Natural killer cell treated with Interleukin-12 subunit alpha and Interleukin-12 subunit beta and Interleukin-15 and Interleukin-18, amount 100 ng/mL, for 72 hours (primary cell): ENCODE results near the gene TTF1. TPM values are rescaled to one million over a fixed set of nuclear protein-coding genes. Genes with fewer than 3 reads are reported as not detected.
"Not testable (repeated sequence)": the region's sequence is repeated elsewhere in the genome, so short reads cannot be mapped to it uniquely, and the experiment has no call there.

Source experiments
- ATAC-seq, 2 donors: fragments of 150-1000 bp; cut with Tn5 transposase in 1 of 2; sonication (Bioruptor Pico), chemical (Tn5 transposase) in 1 of 2; 2 replicates each; pipeline ENCODE4 v1.10.0; 2021
- DNase-seq: peaks from one replicate; pipeline ENCODE4 v3.0.0; 2022; ENCODE audit warnings: low spot score
- H3K27ac Mint-ChIP-seq, 2 donors: 1 replicate in 1 of 2; 2 replicates in 1 of 2; pipeline ENCODE4 v1.8.0; 2022; ENCODE audit warnings: mixed read lengths in 2 of 2, mild to moderate bottlenecking in 1 of 2, moderate library complexity in 1 of 2
- H3K27me3 Mint-ChIP-seq, 2 donors: 1 replicate in 1 of 2; 2 replicates in 1 of 2; pipeline ENCODE4 v1.8.0; 2022; ENCODE audit warnings: mixed read lengths in 2 of 2
- H3K36me3 Mint-ChIP-seq: one replicate; pipeline ENCODE4 v1.8.0; 2022; ENCODE audit warnings: mixed read lengths
- H3K4me1 Mint-ChIP-seq, 2 donors: 1 replicate in 1 of 2; 2 replicates in 1 of 2; pipeline ENCODE4 v1.8.0; 2022; ENCODE audit warnings: low read depth in 2 of 2, mixed read lengths in 2 of 2, mild to moderate bottlenecking in 1 of 2
- H3K4me3 Mint-ChIP-seq: one replicate; pipeline ENCODE4 v1.8.0; 2022; ENCODE audit warnings: mixed read lengths
- H3K9me3 Mint-ChIP-seq: 2 replicates; pipeline ENCODE4 v1.8.0; 2022; ENCODE audit warnings: mixed read lengths
- total RNA-seq, 2 donors: library from RNA; stranded (reverse); gene quantifications; one replicate each; pipeline ENCODE4 v1.2.3, GENCODE V29; 2022

The TTF1 gene
- total RNA-seq, 2 donors from 2014 or later: 17.1 to 29.2 TPM

DNA sequence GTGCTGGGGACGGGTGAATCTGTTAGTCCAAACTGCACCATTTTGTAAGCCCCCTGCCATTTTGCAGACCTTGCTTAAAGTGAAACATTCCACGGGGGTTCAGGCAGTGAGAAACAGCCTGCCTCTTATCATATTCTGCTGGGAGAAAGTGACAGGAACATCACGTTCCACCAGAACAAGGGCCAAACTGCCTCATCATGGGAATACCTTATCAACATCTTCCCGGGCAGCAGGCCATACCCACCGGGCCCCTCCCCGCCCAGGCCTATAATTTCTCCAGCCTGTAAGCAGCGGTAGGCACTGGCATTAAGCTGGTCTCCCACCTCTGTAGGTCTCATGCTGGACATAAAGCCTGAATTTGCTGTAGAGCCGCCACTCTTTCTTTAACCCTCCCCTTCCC is 1.9 kb upstream of the TTF1 start:
- H3K9me3 Mint-ChIP-seq: no peaks in the 10 kb centered on the region
- no peaks in the 10 kb centered on the region for H3K36me3 Mint-ChIP-seq
- H3K4me1 Mint-ChIP-seq: peaks cover 34 to 36% of the 10 kb centered on the region in 2 donors
- no peak overlapping the region for H3K4me3 Mint-ChIP-seq
- H3K27ac Mint-ChIP-seq: no peak overlapping the region
- DNase-seq (no peak), ATAC-seq (no peak)
- peaks cover 3 to 14% of the 10 kb centered on the region in 2 donors for H3K27me3 Mint-ChIP-seq

DNA sequence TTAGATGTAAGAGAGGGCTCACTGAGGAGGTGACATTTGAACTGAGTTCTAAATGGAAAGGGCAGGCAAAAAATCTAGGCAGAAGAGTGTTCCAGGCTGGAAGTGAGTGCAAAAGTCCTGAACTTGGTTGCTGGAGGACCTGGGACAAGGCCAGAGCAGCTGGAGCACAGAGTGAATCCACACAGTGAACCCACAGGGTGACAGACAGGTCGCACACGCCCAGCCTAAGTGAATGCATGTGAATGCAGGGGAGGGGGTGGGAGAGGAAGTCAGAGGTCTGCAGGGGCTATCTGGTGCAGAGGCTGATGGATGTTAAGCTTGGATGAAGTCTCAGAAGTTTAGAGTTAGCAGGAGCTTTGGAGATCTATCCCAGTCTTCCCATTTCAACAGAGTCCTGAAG is 556 bp upstream of the TTF1 start:
- peaks cover 36 to 37% of the 10 kb centered on the region in 2 donors for H3K4me1 Mint-ChIP-seq
- H3K9me3 Mint-ChIP-seq: no peaks in the 10 kb centered on the region

DNA sequence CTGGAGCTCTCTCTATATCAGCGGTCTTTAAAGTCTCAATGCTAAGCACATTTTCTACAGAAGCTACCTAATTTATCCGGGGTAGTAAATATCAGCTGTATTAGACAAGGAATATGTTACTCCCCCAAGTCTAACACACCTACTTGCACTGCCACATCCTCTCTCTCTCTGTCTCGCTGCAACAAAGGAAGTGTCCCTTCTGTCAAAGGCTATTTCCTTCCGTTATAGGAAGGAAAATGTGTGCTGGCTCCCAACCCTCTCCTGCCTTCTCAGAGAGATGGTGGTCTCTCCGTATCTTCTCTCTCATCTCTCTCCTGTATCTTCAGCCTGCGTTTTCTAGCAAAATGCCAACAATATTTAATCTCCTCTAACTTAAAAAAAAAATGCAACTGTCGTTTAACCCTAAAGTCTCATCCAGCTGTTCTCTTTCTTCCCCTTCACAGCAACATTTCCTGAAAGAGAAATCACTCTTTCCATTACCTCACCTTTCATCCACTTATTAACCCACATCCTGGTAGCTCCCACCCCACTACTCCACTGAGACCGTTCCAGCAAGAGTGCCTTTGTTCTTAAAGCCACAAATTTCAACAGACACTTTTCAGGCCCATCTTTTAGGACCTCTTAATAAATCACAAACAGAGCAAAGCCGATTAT is 2.3 kb downstream of the TTF1 start:
- peaks cover 28 to 33% of the 10 kb centered on the region in 2 donors for H3K4me1 Mint-ChIP-seq
- no peaks in the 10 kb centered on the region for H3K27me3 Mint-ChIP-seq
- H3K27ac Mint-ChIP-seq: peak overlapping the region; percentile 66 to 70
- no peaks in the 10 kb centered on the region for H3K9me3 Mint-ChIP-seq
- peak in 1 of 2 donors; percentile 55 for ATAC-seq
- H3K36me3 Mint-ChIP-seq: peaks cover 18% of the 10 kb centered on the region
- DNase-seq: no peak
- peak overlapping the region; percentile 77 for H3K4me3 Mint-ChIP-seq

More for the DNA sequence above, 556 bp upstream of the TTF1 start:
- peaks cover 2 to 6% of the 10 kb centered on the region in 2 donors for H3K27me3 Mint-ChIP-seq
- H3K27ac Mint-ChIP-seq: peak overlapping the region; percentile 66 to 70
- no peak for ATAC-seq
- DNase-seq: no peak
- H3K4me3 Mint-ChIP-seq: peak overlapping the region; percentile 77
- H3K36me3 Mint-ChIP-seq: peaks cover 5% of the 10 kb centered on the region

DNA sequence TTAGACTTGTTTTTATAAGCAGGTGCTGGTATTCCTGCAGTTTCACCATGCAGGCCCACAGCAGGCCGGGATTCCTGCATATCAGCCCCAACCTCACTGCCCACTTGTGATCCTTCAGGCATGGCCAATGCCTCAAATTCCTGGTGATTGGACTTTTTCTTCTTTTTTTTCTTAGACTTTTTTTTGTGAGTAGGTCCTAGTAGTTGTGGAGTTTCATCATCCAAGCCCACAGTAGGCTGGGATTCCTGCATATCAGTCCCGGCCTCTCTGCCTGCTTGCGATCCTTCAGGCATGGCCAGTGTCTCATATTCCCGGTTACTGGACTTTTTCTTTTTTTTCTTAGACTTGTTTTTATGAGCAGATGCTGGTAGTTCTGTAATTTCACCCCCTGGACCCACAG is 4.8 kb downstream of the TTF1 start:
- ATAC-seq (no peak), DNase-seq (no peak)
- no peaks in the 10 kb centered on the region for H3K27me3 Mint-ChIP-seq
- no peaks in the 10 kb centered on the region for H3K9me3 Mint-ChIP-seq
- no peak overlapping the region for H3K4me3 Mint-ChIP-seq
- peaks cover 24 to 29% of the 10 kb centered on the region in 2 donors for H3K4me1 Mint-ChIP-seq
- no peak overlapping the region for H3K27ac Mint-ChIP-seq
- peaks cover 25% of the 10 kb centered on the region for H3K36me3 Mint-ChIP-seq

DNA sequence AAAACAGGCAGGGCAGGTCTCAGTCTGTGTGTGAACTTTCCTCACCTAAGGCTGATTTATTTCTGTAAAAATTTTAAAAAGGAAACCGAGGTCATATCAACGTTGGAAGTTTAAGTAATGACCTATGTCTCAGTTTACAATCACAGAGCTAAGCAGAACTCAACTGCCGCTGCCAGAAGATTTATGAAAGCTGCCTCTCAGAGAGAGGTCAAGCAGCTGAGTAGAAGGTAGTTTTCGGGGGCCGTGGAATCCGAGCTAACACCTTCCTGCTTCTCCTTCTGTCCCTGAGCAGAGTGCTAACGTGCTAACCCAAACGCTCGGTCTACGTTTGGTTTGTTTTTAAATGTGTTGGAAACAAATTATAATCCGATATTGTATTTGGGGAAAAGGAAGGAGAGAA is 11.1 kb downstream of the TTF1 start:
- Mint-ChIP-seq H3K36me3 (peaks cover 30% of the 10 kb centered on the region), H3K9me3 (no peaks in the 10 kb centered on the region), H3K4me1 (no peaks in the 10 kb centered on the region), H3K27me3 (no peaks in the 10 kb centered on the region), H3K27ac (no peak overlapping the region), H3K4me3 (no peak overlapping the region)
- DNase-seq (no peak), ATAC-seq (no peak)

DNA sequence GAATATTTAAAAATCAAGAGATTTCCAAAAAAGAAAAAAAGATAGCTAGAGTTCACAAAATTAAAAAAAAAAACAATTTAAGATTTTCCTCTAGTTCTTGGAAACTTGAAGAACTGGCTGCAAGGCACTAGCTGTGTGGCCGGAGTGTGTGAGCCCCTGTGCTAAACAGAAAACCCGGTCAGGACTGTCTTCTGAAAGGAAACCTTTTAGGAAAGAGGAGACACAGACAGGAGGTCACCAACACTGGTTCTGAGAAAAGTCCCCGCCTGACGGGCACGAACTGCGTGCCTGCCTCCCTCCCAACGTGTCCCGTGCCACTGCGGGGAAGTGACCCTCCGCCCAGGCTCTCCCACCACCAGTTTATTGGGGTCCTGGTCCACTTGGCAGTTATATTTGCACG is 15.2 kb downstream of the TTF1 start:
- Mint-ChIP-seq H3K27me3 (no peaks in the 10 kb centered on the region), H3K9me3 (no peaks in the 10 kb centered on the region), H3K4me3 (no peak overlapping the region), H3K27ac (no peak overlapping the region), H3K4me1 (no peaks in the 10 kb centered on the region), H3K36me3 (peaks cover 27% of the 10 kb centered on the region)
- DNase-seq (no peak), ATAC-seq (no peak)

DNA sequence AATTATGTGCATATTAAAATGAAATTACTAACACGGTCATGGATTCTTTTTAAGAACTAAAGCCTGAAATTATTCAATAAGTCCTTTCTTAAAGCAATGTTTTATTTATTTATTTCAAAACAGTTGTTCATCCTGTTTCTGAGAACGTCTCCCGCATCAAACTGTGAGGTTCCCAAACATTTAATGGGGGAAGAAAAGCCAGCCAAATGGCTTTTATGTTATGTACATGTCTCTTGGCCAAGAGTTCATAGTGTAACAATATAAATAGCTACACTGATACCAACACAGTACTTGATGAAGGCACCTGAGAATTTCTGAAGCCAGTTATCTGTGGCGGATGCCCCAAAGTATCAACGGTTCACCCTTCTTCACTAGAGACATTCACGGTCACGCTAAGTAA is 15.7 kb downstream of the TTF1 start:
- Mint-ChIP-seq H3K27ac (no peak overlapping the region), H3K27me3 (no peaks in the 10 kb centered on the region), H3K4me1 (no peaks in the 10 kb centered on the region), H3K9me3 (no peaks in the 10 kb centered on the region), H3K36me3 (peaks cover 27% of the 10 kb centered on the region), H3K4me3 (no peak overlapping the region)
- ATAC-seq (no peak), DNase-seq (no peak)

DNA sequence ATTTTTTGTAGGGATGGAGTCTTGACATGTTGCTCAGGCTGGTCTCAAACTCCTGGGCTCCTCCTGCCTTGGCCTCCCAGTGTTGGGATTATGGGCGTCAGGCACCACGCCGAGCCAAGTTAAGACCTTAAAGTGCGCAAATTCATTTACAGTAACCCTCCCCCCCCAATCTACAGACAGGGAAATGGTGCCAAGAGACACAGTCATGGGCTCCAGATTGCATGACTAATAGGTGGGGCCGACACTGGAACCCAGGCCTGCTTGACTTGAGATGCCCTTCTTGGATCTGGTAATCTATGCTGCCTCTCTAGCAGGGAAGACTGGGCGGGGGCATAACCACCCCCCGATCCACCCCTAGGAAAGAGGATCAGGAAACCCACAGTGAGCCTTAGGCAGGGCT is 19.5 kb downstream of the TTF1 start:
- ATAC-seq (no peak), DNase-seq (no peak)
- Mint-ChIP-seq H3K4me3 (no peak overlapping the region), H3K4me1 (peaks cover 9 to 15% of the 10 kb centered on the region in 2 donors), H3K36me3 (peaks cover 28% of the 10 kb centered on the region), H3K27me3 (no peaks in the 10 kb centered on the region), H3K27ac (no peak overlapping the region), H3K9me3 (no peaks in the 10 kb centered on the region)

DNA sequence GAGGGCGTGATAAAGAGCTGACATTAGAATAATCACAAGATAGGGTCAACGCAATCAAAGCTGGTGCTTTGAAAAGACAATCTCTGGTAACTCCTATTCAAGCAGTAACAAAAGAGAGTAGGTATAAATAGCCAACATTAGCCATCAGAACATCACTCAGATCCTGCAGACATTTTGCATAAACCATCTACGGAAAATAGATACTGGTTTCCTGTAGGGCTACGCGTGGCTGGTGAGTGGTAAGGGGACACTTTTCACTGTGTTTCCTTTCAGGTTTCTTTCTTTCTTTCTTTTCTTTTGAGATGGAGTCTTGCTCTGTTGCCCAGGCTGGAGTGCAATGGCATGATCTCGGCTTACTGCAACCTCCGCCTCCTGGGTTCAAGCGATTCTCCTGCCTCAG is 22.3 kb downstream of the TTF1 start:
- H3K27me3 Mint-ChIP-seq: no peaks in the 10 kb centered on the region

DNA sequence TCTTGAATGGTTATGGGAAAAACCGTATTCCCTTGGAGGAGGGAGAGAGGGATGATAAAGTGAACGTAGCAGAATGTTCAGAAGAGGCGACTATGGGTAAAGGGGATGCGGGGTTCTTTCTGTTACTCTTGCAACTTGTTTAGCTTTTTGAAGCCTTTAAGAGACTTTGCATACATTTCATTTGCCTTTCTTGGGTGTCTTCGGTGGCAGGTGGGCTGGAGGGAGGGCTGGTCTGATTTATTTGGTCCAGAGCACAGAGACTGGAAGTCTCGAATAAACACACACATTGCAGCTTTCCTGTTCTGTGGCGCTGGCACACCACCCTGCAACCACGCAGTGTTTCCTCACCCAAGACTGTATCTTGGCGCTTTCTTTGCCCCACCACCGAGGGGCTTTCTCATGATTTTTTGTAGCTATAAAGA is 23.2 kb downstream of the TTF1 start:
- H3K4me3 Mint-ChIP-seq: no peak overlapping the region
- DNase-seq (no peak), ATAC-seq (no peak)
- H3K27me3 Mint-ChIP-seq: no peaks in the 10 kb centered on the region
- peaks cover 16 to 22% of the 10 kb centered on the region in 2 donors for H3K4me1 Mint-ChIP-seq
- H3K36me3 Mint-ChIP-seq: peaks cover 11% of the 10 kb centered on the region
- H3K27ac Mint-ChIP-seq: peak overlapping the region in 1 of 2 donors; percentile 26
- no peaks in the 10 kb centered on the region for H3K9me3 Mint-ChIP-seq

More for the DNA sequence above, 22.3 kb downstream of the TTF1 start:
- ATAC-seq (no peak), DNase-seq (no peak)
- Mint-ChIP-seq H3K27ac (no peak overlapping the region), H3K4me1 (peaks cover 16 to 22% of the 10 kb centered on the region in 2 donors), H3K36me3 (peaks cover 11% of the 10 kb centered on the region), H3K4me3 (no peak overlapping the region), H3K9me3 (no peaks in the 10 kb centered on the region)

DNA sequence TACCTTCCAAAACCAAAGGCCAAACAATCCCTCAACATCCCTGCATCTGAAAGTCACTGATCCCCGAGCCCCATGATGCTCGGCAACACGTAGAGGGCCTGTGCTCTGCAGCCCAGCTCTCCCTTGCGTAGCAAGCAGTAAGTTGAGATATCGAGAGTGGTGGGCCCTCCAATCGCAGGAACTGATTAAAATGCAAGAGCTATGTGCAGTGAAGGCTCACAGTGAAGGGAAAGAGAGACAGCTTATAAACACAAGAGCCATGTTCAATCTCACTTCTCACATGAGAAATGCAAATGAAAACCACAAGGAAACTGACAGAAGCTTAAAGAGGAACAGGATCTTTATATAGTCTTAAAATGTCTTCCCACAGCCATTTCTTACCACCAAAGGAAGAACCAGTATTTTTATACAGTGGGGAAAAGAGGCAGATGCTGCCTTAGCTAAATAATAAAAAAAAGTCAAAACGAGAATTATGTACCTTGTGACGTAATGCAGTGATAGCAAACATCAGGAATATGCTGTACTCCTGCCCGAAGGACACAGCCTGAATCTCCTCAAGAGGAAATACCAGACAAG is 24.6 kb downstream of the TTF1 start:
- H3K9me3 Mint-ChIP-seq: no peaks in the 10 kb centered on the region
- H3K36me3 Mint-ChIP-seq: peaks cover 11% of the 10 kb centered on the region
- ATAC-seq: no peak
- peak overlapping the region; percentile 7 for H3K4me3 Mint-ChIP-seq
- H3K27ac Mint-ChIP-seq: peak overlapping the region; percentile 19 to 64
- DNase-seq: no peak
- H3K27me3 Mint-ChIP-seq: no peaks in the 10 kb centered on the region
- H3K4me1 Mint-ChIP-seq: peaks cover 16 to 22% of the 10 kb centered on the region in 2 donors

DNA sequence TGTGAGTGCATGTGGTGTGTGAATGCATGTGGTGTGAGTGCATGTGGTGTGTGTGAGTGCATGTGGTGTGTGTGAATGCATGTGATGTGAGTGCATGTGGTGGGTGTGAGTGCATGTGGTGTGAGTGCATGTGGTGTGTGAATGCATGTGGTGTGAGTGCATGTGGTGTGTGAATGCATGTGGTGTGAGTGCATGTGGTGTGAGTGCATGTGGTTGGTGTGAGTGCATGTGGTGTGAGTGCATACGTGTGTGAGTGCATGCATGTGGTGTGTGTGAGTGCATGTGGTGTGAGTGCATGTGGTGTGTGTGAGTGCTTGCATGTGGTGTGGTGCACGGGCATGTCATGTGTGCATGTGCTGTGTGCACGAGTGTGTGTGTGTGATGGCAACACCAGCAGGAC is 28.2 kb downstream of the TTF1 start:
- DNase-seq, H3K27me3 Mint-ChIP-seq, H3K36me3 Mint-ChIP-seq, H3K9me3 Mint-ChIP-seq, H3K27ac Mint-ChIP-seq, H3K4me3 Mint-ChIP-seq, ATAC-seq: not testable (repeated sequence)
- peaks cover 11 to 15% of the 10 kb centered on the region in 2 donors for H3K4me1 Mint-ChIP-seq

DNA sequence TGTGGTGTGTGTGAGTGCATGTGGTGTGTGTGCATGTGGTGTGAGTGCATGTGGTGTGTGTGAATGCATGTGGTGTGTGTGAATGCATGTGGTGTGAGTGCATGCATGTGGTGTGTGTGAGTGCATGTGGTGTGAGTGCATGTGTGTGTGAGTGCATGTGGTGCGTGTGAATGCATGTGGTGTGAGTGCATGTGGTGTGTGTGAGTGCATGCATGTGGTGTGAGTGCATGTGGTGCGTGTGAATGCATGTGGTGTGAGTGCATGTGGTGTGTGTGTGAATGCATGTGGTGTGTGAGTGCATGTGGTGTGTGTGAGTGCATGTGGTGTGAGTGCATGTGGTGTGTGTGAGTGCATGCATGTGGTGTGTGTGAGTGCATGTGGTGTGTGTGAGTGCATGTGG is 28.9 kb downstream of the TTF1 start:
- not testable (repeated sequence) for H3K4me3 Mint-ChIP-seq, H3K36me3 Mint-ChIP-seq, DNase-seq, H3K9me3 Mint-ChIP-seq, ATAC-seq, H3K27ac Mint-ChIP-seq, H3K27me3 Mint-ChIP-seq
- H3K4me1 Mint-ChIP-seq: peaks cover 15% of the 10 kb centered on the region in 2 donors

DNA sequence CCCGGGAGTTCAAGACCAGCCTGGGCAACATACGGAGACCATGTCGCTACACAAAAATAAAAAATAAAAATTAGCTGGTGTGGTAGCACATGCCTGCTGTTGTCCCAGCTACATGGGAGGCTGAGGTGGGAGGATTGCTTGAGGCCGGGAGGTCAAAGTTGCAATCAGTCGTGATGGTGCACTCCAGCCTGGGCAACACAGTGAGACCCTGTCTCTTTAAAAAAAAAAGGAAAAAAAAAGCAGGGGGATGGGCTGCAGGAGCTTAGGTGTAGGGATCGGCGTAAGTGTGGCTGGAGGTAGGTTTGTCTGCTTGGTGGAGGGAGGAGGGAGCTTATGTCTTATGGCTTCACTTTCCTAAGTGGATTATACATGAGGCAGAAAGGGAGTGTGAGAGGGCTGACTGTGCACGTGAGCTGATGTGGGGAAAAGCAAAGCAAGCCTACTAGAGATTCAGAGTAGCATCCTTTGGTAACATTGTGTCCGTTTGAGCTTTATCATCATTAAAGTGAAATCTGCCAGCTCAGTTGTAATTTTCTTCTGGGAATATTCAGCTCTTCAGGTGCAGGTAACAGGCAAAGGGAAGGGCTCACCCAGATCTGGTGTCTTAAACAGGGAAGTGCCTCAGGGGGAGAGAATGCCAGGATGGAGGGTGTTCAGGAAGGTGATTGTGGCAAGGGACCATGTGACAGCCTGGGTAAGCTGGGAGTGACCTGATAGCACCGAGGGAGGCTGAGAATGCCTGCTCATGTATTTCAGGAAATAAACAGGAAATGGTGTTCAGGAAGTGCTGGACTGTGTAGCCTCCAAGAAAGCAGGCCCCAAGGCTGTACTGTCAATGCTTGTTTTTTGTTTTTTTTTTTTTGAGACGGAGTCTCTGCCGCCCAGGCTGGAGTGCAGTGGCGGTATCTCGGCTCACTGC is 34.2 kb downstream of the TTF1 start:
- Mint-ChIP-seq H3K9me3 (no peaks in the 10 kb centered on the region), H3K36me3 (peaks cover 5% of the 10 kb centered on the region), H3K4me1 (peaks cover 10 to 16% of the 10 kb centered on the region in 2 donors), H3K27me3 (no peaks in the 10 kb centered on the region), H3K27ac (peak overlapping the region; percentile 50 to 89), H3K4me3 (peak overlapping the region; percentile 43)
- ATAC-seq: peak; percentile 46 to 61
- DNase-seq: no peak
